ENCODE data around the gene SNED1.

Gene SNED1

DNA sequence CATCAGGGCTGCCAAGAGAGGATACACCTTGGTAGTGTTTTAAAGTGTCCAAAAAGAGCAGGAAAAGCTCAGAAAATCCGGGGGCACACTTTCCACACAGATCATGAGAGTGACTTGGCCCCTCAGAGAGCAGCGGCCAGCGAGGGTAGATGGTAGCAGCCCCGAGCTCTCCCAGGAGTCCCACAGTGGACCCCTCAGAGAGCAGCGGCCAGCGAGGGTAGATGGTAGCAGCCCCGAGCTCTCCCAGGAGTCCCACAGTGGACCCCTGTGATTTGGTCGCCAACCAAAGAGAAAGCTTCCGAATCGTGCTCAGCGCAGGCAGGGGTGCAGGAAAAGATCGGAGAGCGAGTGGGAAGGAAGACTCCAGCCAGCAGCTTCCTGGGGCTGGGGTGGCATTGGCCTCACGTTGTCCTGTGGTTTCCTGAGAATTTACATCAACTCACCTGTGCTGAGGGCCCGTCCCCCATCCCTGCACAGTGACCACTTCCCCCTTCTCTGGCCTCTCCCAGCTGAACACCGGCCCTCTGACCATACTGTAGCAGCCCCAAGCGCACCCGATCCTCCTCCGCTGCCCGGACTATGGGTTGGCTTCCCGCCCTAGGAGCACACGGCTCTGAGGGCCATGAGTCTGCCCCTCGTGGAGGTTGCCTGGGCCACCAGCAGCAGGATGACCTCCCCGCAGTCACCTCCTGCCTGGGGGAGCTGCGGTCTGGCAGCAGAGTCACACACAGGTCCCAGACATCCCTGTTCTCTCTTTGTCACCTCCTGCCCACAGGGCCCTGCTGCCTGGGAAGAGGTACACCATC lies 69.9 kb downstream of the SNED1 start:
- no peak for DNase-seq (ENCODE audit: low read depth)

DNA sequence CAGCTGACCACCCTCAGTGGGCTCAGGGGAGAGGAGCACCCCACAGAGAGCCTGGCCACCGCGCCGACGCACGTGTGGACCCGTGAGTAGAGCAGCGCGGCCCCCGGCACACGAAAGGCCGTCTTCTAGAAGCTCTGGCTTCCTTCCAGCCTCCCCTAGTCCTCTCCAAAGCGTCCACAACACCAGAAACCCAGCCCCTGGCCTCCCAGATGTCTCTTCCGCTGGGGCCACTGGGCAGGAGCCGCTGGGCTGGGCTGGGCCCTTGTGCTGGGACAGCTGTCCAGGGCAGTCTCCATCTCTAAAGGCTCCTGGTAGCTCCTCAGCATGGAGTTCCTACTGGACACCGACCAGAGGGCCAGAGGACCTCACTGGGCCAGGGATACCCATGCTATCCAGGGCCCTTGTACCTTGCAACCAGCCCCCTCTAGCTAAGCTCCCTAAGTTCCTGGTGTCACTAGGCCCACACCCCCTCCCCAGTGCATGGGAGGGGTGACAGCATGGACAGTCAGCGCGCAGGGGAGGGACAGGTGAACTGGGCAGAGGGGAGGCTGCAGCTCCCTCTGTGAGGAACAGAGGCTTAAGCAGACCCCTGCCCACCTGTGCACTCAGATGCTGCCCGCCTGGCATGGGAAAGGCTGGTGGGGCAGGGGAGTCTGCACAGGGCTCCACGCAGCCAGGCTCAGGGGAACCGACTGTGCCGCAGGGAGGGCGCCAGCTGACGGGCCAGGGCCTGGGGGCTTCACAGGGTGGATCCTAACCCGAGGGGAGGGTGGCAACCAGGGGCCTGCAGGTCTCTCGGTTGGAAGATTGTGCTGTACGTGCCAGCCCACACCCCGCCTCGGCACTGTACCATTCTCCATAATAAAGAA lies 70.8 kb downstream of the SNED1 start:
- no peak for DNase-seq (ENCODE audit: low read depth)

DNA sequence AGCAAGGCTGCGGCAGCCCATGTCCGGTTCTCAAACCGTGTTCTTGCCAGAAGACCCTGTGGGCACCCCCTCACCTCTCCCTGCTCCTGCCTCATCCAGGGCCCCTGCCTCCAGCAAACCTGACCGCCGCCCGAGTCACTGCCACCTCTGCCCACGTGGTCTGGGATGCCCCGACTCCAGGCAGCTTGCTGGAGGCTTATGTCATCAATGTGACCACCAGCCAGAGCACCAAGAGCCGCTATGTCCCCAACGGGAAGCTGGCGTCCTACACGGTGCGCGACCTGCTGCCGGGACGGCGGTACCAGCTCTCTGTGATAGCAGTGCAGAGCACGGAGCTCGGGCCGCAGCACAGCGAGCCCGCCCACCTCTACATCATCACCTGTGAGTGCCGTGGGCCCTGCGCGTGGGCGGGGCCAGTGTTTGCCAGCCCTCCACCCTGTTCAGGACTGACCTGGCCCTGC lies 71.4 kb downstream of the SNED1 start:
- DNase-seq (ENCODE audit: low read depth): no peak

DNA sequence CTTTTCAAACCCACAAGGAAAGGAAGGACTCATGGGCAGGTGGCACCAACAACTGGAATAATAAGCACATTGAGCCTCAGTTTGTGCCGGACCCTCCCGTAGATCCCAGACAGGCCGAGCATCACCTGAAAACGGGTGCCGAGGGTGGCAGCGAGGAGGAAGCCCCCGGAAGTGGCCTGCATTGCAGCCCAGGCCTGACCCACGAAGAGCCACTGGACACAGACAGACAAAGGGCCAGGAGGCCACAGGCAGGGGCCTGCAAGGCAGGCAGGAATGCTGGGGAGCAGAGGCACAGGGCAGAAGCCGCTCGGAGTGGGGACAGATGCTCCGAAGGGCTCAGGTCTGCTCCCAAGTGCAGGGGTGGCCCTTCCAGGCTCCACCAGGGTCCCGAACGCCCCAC lies 71.9 kb downstream of the SNED1 start:
- DNase-seq (ENCODE audit: low read depth): no peak

DNA sequence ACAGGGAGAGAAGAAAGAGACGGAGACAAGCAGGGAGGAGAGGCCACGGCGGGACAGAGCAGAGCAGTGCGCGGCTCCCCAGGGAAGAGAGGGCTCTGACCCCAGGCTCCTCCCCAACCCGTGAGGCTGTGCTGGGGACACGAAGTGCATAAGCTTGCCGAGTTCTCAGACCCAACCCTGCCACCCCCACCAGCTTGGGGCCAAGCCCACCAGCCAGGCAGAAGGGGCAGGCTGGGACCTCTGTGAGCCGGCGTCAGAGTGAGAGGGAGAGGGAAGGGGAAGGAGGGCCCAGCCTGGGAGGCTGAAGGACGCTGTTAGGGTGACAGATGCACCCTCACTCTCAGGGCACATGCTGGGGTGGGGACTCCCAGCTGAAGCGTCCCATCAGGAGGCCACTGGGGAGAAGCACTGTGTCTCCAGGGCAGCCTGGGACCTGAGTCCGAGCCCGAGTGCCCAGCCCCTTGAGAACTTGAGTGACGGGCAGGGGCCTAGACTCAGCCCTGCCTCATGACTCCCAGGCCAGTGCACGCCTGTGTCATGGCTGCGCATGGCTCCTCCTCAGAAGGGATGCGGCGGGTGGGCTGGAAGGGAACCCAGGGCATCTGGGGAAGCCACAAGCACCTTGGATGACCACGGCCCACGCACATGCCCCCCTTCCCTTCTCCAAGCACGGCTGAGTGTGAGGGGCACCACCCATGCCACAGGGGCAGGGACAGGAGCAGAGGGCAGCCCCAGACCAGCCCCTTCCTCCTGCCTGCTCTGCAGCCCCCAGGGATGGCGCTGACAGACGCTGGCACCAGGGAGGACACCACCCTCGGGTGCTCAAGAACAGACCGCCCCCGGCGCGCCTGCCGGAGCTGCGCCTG lies 72.6 kb downstream of the SNED1 start:
- no peak for DNase-seq (ENCODE audit: low read depth)

DNA sequence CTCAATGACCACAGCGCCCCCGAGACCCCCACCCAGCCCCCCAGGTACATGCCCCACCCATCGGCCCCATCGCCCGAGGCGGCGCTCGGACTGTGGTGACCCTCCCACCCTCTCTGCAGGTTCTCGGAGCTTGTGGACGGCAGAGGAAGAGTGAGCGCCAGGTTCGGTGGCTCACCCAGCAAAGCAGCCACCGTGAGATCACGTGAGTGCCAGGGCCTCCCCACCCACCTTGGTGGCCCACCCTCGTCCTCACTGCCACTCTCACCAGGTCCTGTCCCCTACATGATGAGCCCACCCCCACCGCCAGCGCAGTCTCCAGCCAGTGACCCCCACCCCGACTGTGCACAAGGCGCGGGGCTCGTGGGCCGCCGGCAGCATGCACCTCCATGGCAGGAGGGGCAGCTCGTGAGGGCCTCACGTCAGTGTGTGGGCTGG lies 73.3 kb downstream of the SNED1 start:
- no peak for DNase-seq (ENCODE audit: low read depth)

DNA sequence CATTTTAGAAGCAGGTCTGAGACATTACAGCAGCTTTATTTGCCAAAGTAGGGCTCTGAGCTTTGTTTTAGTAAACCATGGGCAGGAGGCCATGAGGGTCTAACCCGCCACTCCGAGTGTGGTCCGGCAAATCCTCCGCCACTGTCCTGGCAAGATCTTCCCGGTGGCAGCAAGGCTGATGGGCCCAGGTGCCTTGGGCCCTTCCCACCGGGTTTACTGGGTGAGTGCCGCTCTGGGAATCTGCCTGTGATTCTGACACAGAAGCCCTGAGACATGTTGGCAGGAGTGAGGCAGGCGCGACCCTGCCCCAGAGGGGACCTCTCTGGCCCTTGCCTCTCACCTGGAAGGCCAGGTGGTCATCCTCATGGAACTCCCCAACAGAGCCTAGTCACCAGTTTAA lies 73.7 kb downstream of the SNED1 start:
- no peak for DNase-seq (ENCODE audit: low read depth)

DNA sequence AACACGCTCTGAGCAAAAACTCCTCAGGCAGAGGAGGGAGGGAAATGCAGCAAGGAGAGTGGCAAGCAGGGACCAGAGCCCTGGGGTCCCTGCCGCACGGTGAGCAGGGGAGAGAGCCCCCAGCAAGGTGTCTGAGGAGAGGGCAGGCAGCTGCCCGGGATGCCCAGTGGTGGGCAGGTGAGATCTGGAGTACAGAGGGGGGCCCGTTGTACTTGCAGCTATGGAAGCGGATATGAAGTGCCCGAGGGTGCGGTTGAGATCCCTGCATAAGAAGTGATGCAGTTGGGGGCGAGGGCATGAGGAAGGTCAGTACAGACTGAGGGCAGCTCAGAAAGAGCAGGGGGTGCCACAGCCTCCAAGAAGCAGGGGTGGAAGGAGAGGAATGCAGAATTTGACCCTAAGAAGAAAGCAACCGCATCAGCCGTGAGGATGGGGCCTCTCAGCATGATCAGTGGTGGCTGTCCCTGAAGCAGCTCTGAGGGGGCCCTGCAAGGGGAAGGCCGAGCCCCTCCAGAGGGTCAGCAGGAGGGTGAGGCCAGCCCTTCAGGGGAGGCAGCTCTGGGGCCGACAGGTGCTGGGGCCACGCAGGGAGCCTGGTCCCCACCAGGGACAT lies 74.2 kb downstream of the SNED1 start:
- no peak for DNase-seq (ENCODE audit: low read depth)

DNA sequence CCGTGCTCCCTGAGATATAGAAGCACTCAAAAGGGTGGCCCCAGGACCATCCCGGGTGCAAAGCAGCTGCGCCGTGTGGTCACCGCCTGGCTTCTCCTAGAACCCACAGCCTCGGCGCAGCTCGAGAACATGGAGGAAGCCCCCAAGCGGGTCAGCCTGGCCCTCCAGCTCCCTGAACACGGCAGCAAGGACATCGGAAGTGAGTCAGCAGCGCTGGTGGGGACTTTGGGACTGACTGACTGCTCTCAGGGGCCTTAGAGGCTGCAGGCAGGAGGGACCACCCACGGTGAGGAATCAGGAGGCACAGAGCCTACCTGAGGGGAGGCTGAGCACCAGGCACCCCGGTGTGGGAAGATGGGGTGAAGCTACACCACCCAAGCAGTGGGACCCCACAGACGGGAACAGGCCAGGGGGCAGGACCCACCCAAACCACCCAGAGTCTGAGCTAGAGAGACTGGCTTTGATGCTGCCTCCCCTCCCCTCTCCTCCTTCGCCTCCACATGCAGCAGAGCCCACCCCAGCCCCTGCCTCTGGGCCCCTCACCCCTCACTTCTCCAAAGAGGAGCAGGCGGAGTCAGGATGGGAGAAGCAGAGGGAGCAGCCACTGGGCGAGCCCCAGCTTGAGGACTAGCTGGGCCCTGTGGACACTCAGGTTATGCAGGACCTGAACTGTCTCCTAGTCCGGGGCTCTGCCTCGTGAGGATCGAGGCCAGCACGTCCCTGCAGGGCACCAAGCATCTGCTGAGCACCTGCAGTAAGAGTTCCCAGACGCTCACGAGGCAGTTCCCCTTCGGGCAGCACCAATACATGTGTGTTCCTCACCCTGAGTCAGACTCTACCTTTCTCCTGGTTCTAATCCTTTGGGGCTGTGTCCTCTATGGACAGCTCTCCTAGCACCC lies 75.0 kb downstream of the SNED1 start:
- no peak for DNase-seq (ENCODE audit: low read depth)

DNA sequence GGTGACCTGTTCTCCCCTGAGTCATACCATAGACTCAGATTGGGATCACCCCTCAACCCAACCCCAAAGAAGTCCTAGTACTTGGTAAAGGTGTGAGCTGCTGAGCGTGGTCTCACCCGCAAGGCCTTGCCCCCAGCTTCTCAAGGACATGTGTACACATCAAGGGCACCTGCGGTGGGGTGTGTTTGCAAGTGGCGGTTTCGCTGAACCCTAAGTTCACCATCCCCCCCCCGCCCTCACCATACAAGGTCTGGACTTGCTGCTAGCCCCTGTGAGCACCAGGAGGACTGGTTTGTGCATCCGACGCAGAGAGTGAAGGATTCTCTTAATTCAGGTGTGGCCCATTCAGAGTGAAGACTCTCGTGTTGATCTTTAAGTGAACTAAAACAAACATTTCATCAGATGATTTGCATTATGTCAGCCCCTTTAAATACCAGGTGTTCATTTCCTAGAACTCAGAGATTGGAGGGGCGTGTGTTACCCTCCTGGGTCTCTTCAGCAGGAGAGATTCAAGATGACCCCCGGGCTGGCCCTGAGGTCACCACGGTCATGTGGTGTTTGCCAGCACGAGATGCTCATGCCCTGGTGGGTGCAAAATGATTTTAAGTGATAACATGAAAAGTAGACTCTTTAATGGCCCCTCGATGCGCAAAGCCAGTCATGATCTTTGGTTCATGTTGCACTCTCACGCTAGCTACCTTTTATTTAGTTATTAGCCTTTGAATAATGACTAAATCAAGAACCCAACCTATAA lies 75.8 kb downstream of the SNED1 start:
- no peak for DNase-seq (ENCODE audit: low read depth)

DNA sequence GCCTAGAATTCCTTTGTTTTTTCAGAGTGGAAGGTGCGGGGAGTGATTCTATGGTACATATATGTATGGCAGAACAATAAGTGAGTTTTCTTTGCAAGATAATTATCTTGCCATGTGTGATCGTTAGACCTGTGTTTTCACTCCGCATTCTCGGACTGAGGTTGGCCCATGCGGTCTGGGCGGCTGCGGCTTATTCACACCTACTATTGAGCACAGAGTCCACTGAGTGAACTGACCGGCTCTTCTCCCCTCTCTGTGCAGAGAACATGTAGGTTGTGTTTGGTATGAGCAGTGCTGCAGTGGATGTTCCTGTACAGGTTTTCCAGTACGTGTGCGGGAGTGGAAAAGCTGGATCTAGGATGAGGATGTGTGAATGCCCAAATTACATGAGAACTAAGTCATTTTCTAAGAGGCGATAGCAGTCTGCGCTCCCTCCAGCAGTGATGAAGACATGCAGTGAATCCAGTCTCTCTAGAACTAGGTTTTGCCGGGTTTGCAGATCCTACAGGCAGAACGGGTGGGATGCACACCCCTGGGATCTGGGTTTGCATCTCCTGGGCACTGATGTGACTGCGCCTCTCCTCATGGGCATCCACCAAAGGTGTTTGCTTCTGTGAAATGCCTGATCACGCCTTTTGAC lies 76.6 kb downstream of the SNED1 start:
- DNase-seq (ENCODE audit: low read depth): no peak

DNA sequence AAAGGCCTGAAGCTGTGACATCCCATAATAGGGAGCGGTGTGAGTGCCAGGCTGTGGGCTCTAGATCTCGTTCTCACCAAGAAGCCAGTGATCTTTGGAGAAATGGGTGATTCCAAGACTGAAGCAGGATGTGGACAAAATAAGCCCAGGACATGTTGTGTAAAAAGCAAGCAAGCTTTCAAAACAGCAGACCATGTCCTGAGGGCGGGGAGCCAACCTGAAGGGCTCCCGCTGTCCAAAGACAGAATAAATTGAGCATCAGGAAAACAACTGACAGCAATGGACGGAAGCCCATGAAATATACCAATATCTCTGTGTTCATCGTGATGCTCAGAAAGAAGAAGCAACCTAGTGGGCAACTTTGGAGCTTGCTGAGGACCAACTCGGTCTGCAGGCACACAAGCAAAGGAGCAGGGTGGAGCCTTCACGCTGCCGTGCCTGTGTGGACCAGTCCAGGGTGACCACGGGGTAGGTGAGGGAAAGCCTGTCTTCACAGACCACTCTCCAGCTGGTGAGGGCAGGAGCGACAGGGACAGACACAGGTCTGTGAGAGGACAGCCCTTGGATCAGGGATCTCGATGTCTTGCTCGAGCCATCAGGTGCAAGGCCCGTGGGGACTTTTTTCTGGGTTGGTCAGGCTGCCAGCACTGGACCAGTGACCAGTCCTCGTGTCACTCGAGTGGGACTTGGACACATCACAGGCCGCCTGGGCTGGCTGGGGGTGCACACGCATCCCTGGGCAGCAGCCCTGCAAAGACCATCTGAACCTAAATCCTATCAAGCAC lies 82.2 kb downstream of the SNED1 start:
- DNase-seq (ENCODE audit: low read depth): no peak

DNA sequence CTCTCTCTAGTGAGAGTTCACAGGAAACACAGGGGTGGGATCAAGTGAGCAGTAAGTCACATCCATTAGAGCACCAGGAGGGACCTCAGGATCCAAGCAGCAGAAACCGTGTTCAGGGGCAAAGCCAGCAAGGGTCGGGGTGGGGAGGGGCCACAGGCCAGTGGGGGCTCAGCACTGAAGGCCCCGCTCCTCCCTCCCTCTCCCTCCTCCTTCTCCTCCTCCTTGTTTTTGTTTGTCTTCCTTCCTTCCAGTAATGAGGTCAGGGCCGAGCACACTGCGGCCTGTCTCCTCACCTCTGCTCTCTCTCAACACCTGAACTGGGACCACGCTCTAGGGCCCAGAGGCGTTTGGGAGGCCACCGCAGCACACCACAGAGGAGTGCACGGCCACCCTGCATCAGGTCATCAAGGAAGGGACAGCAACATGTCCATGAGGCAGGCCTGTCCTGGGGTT lies 82.8 kb downstream of the SNED1 start:
- no peak for DNase-seq (ENCODE audit: low read depth)

DNA sequence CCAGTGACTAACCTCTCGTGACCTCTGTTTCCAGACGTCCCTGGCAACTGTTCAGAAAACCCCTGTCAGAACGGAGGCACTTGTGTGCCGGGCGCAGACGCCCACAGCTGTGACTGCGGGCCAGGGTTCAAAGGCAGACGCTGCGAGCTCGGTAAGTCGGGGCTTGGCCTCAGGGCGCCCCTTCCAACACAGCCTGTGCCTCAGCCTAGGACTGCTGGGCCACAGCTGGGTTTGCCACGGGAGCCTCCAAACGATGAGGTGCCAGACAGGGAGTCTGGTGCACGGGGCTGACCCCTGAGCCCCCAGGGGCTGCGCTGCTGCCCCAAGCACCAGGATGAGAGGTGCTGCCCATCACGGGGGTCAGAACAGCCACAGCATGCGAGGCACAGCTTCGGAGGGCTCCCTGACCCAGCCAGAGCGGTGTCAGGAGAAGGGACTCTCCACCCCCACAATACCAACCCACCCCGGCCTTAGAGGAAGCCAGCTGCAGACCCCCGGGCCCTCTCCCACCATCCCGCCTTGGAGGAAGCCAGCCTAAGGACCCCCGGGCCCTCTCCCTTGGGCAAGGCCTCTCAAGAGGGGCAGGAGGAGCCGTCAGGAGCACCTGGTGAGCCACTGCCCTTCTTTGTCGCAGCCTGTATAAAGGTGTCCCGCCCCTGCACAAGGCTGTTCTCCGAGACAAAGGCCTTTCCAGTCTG lies 83.4 kb downstream of the SNED1 start:
- no peak for DNase-seq (ENCODE audit: low read depth)

DNA sequence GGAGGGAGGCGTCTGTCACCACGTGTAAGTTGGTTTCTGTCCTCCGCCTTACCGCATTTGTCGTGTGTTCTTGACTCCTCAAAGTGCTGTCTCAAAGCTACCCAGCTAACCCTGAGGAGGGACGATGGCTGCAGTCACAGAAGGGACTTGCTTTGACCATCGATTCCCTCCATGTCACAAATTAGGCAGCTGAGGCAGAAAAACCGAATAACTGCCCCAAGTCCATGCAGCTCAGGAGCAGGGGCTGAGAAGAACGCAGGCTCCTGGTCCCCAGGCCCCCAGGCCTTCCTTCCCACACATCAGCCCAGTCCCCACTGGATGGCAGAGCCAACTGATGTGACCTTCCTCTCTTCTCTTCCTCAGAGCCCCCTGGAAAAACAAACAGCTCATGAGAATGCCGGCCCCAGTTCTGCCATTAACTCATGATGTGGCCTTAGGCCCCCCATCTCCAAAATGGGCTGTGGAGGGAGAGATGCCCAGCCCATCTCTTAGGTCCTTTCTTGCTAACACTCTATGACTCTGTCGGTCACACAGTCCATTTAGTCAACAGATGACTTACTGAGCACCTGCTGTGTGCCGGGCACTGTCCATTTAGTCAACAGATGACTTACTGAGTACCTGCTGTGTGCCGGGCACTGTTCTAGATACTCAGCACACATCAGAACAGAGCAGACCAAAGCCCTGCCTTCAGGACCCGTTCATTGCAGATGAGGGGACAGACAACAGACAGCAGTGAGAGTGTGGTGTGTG lies 84.1 kb downstream of the SNED1 start:
- DNase-seq (ENCODE audit: low read depth): no peak

DNA sequence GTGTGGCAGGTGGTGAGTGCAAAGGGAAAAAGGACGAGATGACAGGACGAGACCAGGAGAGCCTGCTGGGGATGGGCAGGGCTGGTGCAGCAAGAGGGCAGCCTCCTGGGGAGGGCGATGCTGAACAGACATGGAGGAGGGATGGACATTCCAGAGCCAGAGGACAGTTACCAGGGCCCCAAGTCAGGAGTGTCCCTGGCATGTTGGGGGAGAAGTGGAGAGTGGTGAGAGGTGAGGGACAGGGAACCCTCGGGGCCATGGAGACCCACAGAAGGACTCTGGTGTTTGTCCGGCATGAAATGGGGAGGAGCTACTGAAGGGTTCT lies 84.6 kb downstream of the SNED1 start:
- no peak for DNase-seq (ENCODE audit: low read depth)

DNA sequence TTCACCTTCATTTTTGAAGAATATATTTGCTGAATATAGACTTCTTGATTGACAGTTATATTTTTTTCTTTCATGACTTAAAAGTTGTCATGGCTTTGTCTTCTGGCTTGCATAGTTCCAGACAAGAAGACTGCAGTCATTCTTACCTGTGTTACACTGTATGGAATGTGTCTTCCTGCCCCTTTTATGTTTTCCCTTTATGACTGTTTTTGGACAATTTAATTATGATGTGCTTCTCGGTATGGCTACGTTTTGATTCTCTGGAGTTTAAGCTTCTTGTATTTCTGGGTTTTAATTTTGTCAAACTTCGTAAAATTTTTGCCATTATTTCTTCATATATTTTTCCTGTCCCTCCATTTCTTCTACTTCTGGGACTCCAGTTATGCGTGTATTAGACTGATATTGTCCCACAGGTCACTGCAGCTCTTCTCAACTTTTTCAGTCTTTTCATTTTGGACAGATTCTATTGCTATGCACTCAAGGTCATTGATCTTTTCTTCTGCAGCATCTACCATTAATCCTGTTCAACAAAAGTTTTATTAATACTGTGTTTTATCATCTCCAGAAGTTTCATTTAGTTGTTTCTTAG lies 86.5 kb downstream of the SNED1 start:
- DNase-seq (ENCODE audit: low read depth): no peak

Measured in stromal cell of bone marrow (primary cell).